ENCODE results near the gene HSPA1L. TPM values are rescaled to one million over a fixed set of nuclear protein-coding genes. Genes with fewer than 3 reads are reported as not detected.

HSPA1L gene
- total RNA-seq, 1 donor from 2014 or later = 2.5 TPM

DNA sequence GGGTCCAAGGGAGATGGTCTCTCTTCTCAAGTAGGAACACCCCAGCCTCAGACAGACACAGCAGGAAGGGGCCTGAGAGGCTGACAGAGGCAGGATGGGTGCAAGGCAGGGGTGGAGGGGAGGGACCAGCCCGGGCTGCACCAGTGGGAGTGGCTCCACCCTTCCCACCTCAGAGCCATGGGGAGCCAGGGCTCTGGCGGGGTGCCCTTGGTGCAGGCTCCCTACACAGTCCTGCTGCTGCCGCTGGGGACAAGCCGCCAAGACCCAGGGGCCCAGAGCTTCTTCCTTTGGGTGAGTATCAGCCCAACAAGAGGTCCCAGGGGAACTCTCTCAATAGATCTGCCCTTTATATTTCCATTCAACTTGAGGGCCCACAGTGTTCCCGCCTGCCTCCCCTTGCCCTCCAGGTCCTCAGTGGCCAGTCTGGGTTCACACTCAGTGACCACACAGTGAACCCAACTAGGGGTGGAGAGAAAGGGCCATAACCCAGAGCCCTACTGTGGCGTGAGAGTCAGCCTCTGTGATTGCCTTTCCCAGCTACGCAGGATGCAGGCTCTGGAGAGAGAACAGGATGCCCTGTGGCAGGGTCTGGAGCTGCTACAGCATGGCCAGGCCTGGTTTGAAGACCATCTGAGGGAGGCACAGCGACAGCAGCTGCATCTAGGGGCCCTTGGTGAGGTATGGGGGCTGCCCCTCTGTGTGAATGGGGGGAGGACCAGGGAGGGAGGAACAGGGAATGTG, 52.0 kb downstream of the HSPA1L start:
- DNase-seq = no peak
- Mint-ChIP-seq H3K4me3 (ENCODE audit: unreplicated experiment) (no peak overlapping the region), H3K36me3 (ENCODE audit: unreplicated experiment) (peaks cover 7% of the 10 kb centered on the region), H3K27ac (ENCODE audit: unreplicated experiment) (no peak overlapping the region), H3K9me3 (ENCODE audit: unreplicated experiment) (no peaks in the 10 kb centered on the region), H3K27me3 (ENCODE audit: unreplicated experiment) (peaks cover 4% of the 10 kb centered on the region), H3K4me1 (ENCODE audit: low read depth, unreplicated experiment) (peaks cover 5% of the 10 kb centered on the region)
- TF ChIP-seq, protein P1, sequence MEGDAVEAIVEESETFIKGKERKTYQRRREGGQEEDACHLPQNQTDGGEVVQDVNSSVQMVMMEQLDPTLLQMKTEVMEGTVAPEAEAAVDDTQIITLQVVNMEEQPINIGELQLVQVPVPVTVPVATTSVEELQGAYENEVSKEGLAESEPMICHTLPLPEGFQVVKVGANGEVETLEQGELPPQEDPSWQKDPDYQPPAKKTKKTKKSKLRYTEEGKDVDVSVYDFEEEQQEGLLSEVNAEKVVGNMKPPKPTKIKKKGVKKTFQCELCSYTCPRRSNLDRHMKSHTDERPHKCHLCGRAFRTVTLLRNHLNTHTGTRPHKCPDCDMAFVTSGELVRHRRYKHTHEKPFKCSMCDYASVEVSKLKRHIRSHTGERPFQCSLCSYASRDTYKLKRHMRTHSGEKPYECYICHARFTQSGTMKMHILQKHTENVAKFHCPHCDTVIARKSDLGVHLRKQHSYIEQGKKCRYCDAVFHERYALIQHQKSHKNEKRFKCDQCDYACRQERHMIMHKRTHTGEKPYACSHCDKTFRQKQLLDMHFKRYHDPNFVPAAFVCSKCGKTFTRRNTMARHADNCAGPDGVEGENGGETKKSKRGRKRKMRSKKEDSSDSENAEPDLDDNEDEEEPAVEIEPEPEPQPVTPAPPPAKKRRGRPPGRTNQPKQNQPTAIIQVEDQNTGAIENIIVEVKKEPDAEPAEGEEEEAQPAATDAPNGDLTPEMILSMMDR (IDR thresholded peaks at IDR 0.05; ENCODE audit: partially characterized antibody, unreplicated experiment) = no peak

DNA sequence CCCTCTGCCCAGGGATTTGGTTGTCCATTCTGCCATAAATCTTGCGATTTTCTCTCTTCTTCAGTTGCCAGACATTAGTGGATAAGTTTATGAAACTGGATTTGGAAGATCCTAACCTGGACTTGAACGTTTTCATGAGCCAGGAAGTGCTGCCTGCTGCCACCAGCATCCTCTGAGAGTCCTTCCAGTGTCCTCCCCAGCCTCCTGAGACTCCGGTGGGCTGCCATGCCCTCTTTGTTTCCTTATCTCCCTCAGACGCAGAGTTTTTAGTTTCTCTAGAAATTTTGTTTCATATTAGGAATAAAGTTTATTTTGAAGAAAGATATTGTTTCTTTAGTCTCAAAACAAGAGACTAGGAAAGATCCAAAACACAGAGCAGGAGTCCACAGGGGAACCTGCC, 52.7 kb downstream of the HSPA1L start, which contains the start of gene SAPCD1:
SAPCD1 (plus strand) TSS at position 301 of the 400 bp plus-strand sequence. CDS start 399 bp downstream, outside the sequence.
- H3K4me3 Mint-ChIP-seq (ENCODE audit: unreplicated experiment) = no peak within 1 kb of the TSS
- peaks cover 5% of the 10 kb centered on the region for H3K4me1 Mint-ChIP-seq (ENCODE audit: low read depth, unreplicated experiment)
- DNase-seq = no peak
- TF ChIP-seq, protein P1 (IDR thresholded peaks at IDR 0.05; ENCODE audit: partially characterized antibody, unreplicated experiment) = no peak
- H3K36me3 Mint-ChIP-seq (ENCODE audit: unreplicated experiment) = peaks cover 7% of the 10 kb centered on the region
- no peaks in the 10 kb centered on the region for H3K9me3 Mint-ChIP-seq (ENCODE audit: unreplicated experiment)
- H3K27ac Mint-ChIP-seq (ENCODE audit: unreplicated experiment) = peak within 1 kb of the TSS; percentile 18
- H3K27me3 Mint-ChIP-seq (ENCODE audit: unreplicated experiment) = peaks cover 4% of the 10 kb centered on the region

DNA sequence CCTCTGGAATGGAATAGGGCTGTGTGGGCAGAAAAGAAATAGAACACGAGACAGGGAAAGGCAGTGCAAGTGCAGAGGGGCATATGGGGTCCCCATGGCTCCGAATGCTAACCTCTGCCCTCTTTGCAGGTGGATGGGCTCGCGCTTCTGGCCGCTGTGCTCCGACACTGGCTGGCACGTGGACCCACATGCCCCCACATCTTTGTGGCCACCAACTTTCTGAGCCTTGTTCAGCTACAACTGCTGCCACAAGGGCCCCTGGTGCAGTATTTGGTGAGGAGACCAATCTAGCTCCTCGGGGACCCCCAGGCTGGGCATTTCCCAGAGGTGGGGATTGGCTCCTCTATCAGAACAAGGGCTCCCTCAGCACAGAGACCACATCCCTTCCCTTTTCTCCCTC, 53.7 kb downstream of the HSPA1L start:
- no peak for DNase-seq
- H3K27me3 Mint-ChIP-seq (ENCODE audit: unreplicated experiment) = peaks cover 4% of the 10 kb centered on the region
- H3K27ac Mint-ChIP-seq (ENCODE audit: unreplicated experiment) = no peak overlapping the region
- TF ChIP-seq, protein P1 (IDR thresholded peaks at IDR 0.05; ENCODE audit: partially characterized antibody, unreplicated experiment) = no peak
- H3K36me3 Mint-ChIP-seq (ENCODE audit: unreplicated experiment) = peaks cover 7% of the 10 kb centered on the region
- peaks cover 5% of the 10 kb centered on the region for H3K4me1 Mint-ChIP-seq (ENCODE audit: low read depth, unreplicated experiment)
- H3K9me3 Mint-ChIP-seq (ENCODE audit: unreplicated experiment) = no peaks in the 10 kb centered on the region
- H3K4me3 Mint-ChIP-seq (ENCODE audit: unreplicated experiment) = no peak overlapping the region

DNA sequence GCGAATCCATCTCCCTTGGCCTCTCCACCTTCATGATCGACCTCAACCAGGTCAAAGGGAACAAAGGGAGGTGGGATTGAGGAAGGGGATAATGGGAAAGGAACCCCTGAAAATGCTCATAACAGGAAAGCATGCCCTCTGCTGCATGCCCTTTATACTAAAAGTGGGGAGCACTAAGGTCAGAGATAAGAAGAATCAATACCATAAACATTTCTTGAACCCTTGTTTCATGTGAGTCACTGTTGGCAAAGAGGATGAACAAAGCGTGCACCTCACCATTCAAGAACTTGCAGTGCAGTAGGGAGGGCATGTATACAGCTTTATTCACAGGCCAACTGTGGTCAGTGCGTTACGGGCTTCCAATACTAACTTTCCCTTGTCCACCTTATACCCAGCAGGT, 54.3 kb downstream of the HSPA1L start:
- H3K27ac Mint-ChIP-seq (ENCODE audit: unreplicated experiment) = no peak overlapping the region
- peaks cover 5% of the 10 kb centered on the region for H3K4me1 Mint-ChIP-seq (ENCODE audit: low read depth, unreplicated experiment)
- H3K4me3 Mint-ChIP-seq (ENCODE audit: unreplicated experiment) = no peak overlapping the region
- TF ChIP-seq, protein P1 (IDR thresholded peaks at IDR 0.05; ENCODE audit: partially characterized antibody, unreplicated experiment) = no peak
- peaks cover 7% of the 10 kb centered on the region for H3K36me3 Mint-ChIP-seq (ENCODE audit: unreplicated experiment)
- H3K9me3 Mint-ChIP-seq (ENCODE audit: unreplicated experiment) = no peaks in the 10 kb centered on the region
- H3K27me3 Mint-ChIP-seq (ENCODE audit: unreplicated experiment) = peaks cover 4% of the 10 kb centered on the region
- DNase-seq = no peak

Other genes starting within 250 kb of the HSPA1L start
- gene LTA, start 243.0 kb downstream of the HSPA1L start, total RNA-seq (ENCODE audit: unreplicated experiment) = not detected
- gene TNF, start 239.7 kb downstream of the HSPA1L start, total RNA-seq (ENCODE audit: unreplicated experiment) = not detected
- not detected for gene LTB, start 232.9 kb downstream of the HSPA1L start, total RNA-seq (ENCODE audit: unreplicated experiment)
- not detected for gene LST1, start 229.0 kb downstream of the HSPA1L start, total RNA-seq (ENCODE audit: unreplicated experiment)
- gene NCR3, start 222.3 kb downstream of the HSPA1L start, total RNA-seq (ENCODE audit: unreplicated experiment) = not detected
- gene AIF1, start 200.0 kb downstream of the HSPA1L start, total RNA-seq (ENCODE audit: unreplicated experiment) = not detected
- 303 TPM for gene PRRC2A, start 194.6 kb downstream of the HSPA1L start, total RNA-seq (ENCODE audit: unreplicated experiment)
- 804 TPM for gene BAG6, start 162.6 kb downstream of the HSPA1L start, total RNA-seq (ENCODE audit: unreplicated experiment)
- 1.5 TPM for gene APOM, start 159.4 kb downstream of the HSPA1L start, total RNA-seq (ENCODE audit: unreplicated experiment)
- 28.8 TPM for gene C6orf47, start 154.5 kb downstream of the HSPA1L start, total RNA-seq (ENCODE audit: unreplicated experiment)
- gene GPANK1, start 150.3 kb downstream of the HSPA1L start, total RNA-seq (ENCODE audit: unreplicated experiment) = 30.1 TPM
- 214 TPM for gene CSNK2B, start 149.2 kb downstream of the HSPA1L start, total RNA-seq (ENCODE audit: unreplicated experiment)
- gene LY6G5B, start 145.3 kb downstream of the HSPA1L start, total RNA-seq (ENCODE audit: unreplicated experiment) = 43.1 TPM
- 13.8 TPM for gene LY6G5C, start 134.2 kb downstream of the HSPA1L start, total RNA-seq (ENCODE audit: unreplicated experiment)
- 120 TPM for gene ABHD16A, start 112.0 kb downstream of the HSPA1L start, total RNA-seq (ENCODE audit: unreplicated experiment)
- gene LY6G6F, start 108.4 kb downstream of the HSPA1L start, total RNA-seq (ENCODE audit: unreplicated experiment) = not detected
- not detected for gene LY6G6D, start 99.9 kb downstream of the HSPA1L start, total RNA-seq (ENCODE audit: unreplicated experiment)
- 1.8 TPM for gene LY6G6C, start 93.5 kb downstream of the HSPA1L start, total RNA-seq (ENCODE audit: unreplicated experiment)
- not detected for gene MPIG6B, start 91.9 kb downstream of the HSPA1L start, total RNA-seq (ENCODE audit: unreplicated experiment)
- gene DDAH2, start 86.0 kb downstream of the HSPA1L start, total RNA-seq (ENCODE audit: unreplicated experiment) = 266 TPM
- 310 TPM for gene CLIC1, start 78.8 kb downstream of the HSPA1L start, total RNA-seq (ENCODE audit: unreplicated experiment)
- gene MSH5, start 75.3 kb downstream of the HSPA1L start, total RNA-seq (ENCODE audit: unreplicated experiment) = 25.7 TPM
- gene SAPCD1, start 52.6 kb downstream of the HSPA1L start, total RNA-seq (ENCODE audit: unreplicated experiment) = 3.7 TPM
- 3.2 TPM for gene VWA7, start 38.0 kb downstream of the HSPA1L start, total RNA-seq (ENCODE audit: unreplicated experiment)
- 204 TPM for gene VARS1, start 19.5 kb downstream of the HSPA1L start, total RNA-seq (ENCODE audit: unreplicated experiment)
- 68.2 TPM for gene LSM2, start 8.3 kb downstream of the HSPA1L start, total RNA-seq (ENCODE audit: unreplicated experiment)
- 54.3 TPM for gene HSPA1A, start 260 bp upstream of the HSPA1L start, total RNA-seq (ENCODE audit: unreplicated experiment)
- gene HSPA1B, start 12.5 kb upstream of the HSPA1L start, total RNA-seq (ENCODE audit: unreplicated experiment) = 93.9 TPM
- 40.2 TPM for gene NEU1, start 47.5 kb upstream of the HSPA1L start, total RNA-seq (ENCODE audit: unreplicated experiment)
- gene SLC44A4, start 63.7 kb upstream of the HSPA1L start, total RNA-seq (ENCODE audit: unreplicated experiment) = not detected
- gene EHMT2, start 82.4 kb upstream of the HSPA1L start, total RNA-seq (ENCODE audit: unreplicated experiment) = 113 TPM
- gene ZBTB12, start 86.8 kb upstream of the HSPA1L start, total RNA-seq (ENCODE audit: unreplicated experiment) = 16.2 TPM
- not detected for gene C2, start 112.4 kb upstream of the HSPA1L start, total RNA-seq (ENCODE audit: unreplicated experiment)
- gene CFB, start 130.8 kb upstream of the HSPA1L start, total RNA-seq (ENCODE audit: unreplicated experiment) = not detected
- 52.7 TPM for gene NELFE, start 143.7 kb upstream of the HSPA1L start, total RNA-seq (ENCODE audit: unreplicated experiment)
- 109 TPM for gene SKIC2, start 143.9 kb upstream of the HSPA1L start, total RNA-seq (ENCODE audit: unreplicated experiment)
- 23.8 TPM for gene DXO, start 156.9 kb upstream of the HSPA1L start, total RNA-seq (ENCODE audit: unreplicated experiment)
- gene C4A, start 166.8 kb upstream of the HSPA1L start, total RNA-seq (ENCODE audit: unreplicated experiment) = 9.3 TPM
- gene C4B, start 199.5 kb upstream of the HSPA1L start, total RNA-seq (ENCODE audit: unreplicated experiment) = 6.4 TPM
- gene CYP21A2, start 223.1 kb upstream of the HSPA1L start, total RNA-seq (ENCODE audit: unreplicated experiment) = 0.64 TPM

Data from glutamatergic neuron (in vitro differentiated cells).